HG03108 (cell line): ENCODE results near the gene KAT6B.
"Not testable (repeated sequence)": the region's sequence is repeated elsewhere in the genome, so short reads cannot be mapped to it uniquely, and the experiment has no call there.

Experiments used
- ATAC-seq: cut with Tn5 transposase; IDR thresholded peaks from one replicate; pipeline ENCODE4 v1.9.1; 2021; ENCODE audit warnings: moderate library complexity; ENCODE audit not compliant: unreplicated experiment

KAT6B gene

DNA sequence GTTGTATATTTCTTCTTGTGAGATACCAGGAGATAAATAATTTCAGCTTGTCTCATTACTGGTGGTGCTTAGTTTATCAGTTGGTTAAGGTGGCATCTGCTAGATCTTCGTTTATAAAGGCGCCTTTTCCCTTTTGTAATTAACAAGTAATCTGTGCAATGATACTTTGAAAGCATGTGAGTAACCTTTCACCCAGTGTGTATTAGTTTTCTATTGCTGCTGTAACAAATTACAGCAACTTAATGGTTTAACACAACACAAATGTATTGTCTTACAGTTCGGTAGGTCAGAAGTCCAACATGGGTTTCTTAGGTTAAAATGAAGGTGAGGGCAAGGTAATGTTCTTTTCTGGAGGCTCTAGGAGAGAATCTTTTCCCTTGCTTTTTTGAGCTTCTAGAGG is 30.5 kb downstream of the KAT6B start:
- ATAC-seq = no peak

DNA sequence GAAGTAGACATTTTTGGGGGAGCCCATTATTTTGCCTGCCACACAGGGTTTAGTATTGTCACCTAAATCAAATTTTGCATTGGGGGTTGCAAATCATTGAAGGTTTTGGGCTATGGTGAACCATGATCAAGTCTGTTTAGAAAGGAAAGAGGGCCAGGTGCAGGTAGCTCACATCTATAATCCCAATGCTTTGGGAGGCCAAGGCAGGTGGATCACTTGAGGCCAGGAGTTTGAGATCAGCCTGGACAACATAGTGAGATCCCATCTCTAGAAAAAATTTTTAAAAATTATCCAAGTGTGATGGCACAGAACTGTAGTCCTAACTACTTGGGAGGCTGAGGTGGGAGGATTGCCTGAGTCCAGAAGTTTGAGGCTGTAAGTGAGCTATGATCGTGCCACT is 31.2 kb downstream of the KAT6B start:
- no peak for ATAC-seq

DNA sequence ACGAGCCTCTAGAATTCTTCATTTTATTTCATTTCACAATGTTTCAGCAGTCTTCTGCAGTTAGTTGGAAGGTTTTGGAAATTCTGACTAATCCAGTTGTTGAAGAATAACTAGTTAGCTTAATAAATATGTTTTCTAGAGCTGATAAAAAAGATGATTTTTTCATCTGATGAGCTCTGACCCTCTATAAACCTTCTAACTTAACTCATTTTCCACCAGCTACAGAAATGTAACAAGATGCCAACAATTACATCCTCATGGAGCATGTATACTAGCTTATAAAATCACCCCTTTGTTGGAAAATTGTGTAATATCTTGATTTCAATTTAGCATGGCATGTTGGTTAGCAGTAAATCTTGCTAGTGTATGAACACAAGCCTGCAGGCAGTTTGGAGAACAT is 33.1 kb downstream of the KAT6B start:
- ATAC-seq = no peak

DNA sequence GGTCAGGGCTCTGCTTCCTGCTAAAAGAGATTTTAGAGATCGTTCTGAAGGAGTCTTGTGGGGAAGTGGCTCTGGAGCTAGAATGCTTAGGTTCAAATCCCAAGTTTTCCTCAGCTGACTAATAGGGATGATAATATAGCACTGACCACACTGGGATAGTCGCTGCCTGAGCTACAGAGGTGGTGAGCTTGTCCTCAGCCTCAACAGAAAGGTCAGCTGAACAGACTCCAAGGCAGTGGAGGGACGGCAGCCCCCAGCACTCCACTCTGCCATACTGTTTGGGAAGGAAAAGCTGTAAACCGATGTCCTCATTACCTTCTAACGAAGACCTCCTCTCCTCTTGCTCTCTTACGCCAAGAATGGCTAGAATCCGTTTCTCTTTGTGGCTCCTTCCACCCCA is 36.2 kb downstream of the KAT6B start:
- ATAC-seq = no peak

DNA sequence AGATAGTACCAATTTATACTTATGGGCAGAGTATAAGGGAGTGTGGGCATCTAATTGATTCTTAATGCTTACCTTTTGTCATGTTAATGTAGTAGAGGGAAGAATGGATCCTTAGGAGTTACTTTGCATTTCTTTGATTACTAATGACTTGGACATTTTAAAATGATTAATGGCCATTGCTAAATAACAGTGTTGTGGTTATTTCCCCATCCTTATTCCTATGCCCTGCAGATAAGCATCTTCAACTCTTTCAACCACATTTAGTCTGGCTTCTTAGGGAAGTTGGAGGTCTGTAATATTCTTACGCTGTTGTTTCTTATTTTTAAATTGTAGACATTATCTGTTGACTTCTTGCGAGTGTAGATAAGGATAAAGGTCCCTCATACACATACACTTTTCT is 37.2 kb downstream of the KAT6B start:
- ATAC-seq = no peak

DNA sequence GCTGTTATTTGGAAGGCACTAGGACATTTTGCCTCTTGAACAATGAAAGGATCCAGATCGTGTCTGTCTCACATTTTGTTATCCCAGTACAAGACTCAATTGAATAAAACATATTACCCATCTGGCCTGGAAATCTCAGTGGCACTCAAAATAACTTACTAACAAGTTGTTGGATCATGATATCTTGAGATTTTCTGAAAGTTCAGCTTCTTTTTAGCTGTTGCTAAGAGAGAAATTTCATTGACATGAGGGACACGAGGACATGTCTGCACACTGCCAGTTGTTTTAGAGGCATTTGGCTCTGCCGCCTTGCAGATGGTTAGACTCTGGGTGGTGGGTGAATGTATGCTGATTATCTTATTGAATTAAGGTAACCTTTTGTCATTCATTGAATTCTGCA is 41.0 kb downstream of the KAT6B start:
- no peak for ATAC-seq

DNA sequence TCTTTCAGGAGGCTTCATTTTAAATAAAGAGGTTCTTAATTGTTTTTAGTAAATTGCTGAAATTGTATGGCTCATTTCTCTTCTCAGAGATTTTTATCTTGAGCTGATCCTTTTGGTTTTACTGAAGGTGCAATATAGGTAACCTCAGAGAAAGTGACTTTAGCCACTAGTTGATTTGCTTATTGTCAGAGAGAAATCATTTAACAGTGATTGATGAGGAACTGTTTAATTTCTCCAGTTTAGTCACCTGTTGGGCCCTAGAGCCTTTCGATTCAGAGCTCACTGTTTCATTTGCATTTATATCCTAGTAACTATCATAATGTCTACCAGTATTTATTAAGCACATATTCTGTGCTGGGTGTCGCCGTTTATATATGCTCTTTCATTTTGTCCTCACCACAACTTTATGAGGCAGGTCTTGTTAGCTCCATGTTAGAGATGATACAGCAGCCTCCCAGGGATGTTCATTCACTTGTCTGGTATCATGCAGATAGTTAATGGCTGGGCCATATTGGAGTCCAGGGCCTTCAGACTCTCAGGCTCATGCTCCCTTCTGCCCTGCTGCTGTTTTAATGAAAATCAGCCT is 42.1 kb downstream of the KAT6B start:
- ATAC-seq = no peak

DNA sequence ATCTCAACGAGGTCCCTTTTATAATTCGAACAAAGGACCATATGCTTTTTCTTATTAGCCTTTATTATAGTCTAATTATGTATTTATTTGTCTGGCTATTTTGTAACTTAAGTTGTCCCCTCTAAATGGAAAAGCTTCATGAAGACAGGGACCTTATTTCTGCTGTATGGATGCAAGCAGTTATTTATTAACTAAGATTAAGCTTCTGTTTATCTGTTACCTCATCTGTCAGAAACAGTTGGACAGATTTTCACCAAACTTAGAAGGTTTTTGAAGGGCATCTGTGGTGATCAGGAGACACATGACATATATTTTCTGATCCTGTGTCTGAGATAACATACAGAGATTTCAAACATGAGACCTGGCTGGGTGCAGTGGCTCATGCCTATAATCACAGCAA is 43.2 kb downstream of the KAT6B start:
- ATAC-seq = no peak

DNA sequence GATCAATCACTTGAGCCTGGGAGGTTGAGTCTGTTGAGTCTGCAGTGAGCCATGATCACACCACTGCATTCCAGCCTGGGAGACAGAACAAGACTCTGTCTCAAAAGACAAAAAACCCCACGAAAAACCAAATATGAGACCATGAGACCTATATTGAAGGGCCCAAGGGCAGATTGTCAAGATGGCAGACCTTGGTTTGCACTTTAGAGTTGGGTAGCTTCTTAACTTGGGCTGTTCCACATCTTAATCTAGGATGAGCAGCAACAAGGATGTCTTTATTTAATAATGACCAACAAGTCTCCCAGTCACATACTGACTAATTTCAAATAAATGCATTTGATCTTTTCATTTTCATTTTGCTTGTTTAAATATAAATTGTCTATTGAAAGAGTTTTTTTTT is 43.8 kb downstream of the KAT6B start:
- ATAC-seq = no peak

DNA sequence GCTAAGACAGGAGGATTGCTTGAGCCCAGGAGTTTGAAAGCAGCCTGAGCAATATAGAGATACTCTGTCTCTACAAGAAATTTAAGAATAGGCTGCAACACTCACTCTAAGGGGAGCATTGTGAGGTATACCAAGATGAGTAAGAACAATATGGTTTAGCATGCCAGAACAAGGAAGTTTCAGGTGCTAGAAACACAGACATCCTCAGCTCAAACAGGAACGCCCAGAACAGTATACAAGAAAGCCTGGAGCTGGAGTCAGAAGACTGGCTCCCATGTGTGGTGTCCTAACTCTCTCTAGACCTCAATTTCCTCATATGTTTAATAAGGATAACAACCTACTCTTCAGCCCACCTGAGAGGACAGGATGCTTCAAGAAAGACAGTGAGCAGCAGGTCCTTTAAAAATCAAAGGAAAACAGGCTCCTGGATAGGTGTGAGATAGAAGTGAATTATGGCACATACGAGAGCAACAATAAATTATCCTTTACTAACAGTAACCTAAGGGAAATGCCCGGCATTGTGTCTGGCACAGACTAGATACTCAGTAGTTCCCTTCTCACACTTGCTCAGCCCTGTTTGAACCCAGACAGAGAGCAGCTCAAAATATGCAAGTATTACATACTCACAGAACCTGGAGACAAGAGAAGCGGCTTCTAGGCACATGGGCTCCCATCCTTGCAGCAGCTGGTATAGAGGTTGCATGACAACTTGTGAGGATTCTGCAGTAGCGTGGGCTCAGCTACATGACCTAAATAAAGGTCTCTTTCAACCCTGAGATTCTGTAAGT is 45.4 kb downstream of the KAT6B start:
- peak; percentile 80 for ATAC-seq

DNA sequence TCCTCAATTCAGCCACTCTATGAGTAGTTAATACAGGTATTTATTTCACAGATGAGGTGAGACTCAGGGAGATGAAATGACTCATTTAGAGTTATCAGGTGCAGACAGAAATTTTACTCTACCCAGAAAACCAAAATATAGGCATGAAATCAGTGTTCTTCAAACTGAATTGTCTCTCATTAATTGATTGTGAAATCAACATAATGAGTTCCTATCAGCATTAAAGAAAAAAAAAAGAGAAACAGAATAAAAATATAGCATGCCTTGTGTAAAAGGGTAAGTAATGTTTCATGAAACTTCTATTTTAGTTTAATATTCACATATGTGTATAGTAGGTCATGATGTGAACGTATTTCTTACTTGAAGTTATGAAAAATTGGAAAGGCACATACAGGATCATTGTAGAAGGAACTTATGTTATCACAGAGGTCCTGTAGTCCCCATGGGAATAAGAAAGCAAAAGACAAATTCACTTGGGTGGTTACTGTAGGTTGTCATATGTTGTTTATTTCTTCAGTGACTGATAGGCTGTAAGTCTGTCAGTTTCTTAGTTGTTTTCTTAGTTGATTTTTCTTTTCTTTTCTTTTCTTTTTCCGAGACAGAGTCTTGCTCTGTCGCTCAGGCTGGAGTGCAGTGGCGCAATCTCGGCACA is 47.5 kb downstream of the KAT6B start:
- no peak for ATAC-seq

DNA sequence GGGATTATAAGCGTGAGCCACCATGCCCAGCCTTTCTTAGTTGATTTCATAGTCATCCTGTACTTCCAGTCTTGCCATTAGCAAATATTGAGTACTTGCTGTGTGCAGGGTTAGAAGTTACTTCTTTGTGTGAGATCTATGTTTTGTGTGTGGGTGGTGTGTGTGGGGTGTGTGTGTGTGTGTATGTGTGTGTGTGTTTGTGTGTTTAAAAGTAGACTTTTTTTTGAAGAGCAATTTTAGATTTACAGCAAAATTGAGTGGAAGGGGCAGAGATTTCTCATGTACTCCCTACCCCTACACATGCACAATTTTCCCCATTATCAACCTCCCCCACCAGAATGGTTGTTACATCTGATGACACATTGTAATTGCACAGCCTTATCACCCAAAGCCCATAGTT is 48.2 kb downstream of the KAT6B start:
- no peak for ATAC-seq

DNA sequence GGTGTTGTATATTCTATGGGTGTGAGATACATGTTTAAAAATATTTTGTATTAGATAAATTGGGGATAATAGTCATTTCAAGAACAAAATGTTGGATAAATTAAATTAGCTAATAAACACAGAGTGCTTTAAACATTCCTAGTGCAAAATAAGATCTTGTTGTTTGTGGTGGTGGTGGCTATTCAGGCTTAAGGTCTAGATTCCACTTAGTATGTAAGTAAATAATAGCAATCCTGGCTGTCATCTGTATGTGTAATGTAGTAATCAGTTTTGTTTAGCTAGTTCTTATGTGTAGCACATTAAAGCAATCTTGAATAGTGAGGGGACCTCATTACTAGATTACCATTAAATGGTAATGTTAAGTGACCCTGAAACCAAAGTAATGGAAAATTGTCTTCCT is 48.7 kb downstream of the KAT6B start:
- no peak for ATAC-seq

DNA sequence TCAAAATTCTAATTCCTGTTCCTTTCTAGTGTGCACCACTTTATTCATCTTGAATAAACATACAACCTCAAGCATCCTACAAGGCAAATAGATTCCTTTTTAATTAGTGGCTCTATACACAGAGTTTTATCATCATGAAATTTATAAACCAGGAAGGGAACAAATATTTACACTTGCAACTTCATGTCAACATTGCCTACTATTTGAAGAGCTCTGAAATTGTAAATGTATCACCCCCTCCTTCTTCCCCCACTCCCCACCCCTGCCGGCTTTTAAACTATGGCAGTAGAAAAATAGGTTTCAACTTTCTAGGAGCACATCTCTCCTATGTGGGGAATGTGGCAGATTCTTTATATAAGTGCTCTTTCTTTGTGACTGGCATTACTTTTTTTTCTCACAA is 49.6 kb downstream of the KAT6B start:
- ATAC-seq = no peak

DNA sequence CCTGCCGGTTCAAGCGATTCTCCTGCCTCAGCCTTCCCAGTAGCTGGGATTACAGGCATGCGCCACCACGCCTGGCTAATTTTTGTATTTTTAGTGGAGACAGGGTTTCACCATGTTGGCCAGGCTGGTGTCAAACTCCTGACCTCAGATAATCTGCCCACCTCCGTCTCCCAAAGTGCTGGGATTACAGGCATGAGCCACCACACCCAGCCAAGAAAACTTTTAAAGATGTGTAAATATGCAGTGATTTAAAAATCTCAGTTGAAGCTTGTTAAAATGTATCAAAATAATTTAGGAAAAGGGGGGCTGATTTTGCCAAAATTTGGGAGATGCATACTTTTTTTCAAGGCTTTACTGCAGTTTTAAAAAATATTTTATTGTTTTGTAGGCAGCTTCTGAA is 50.7 kb downstream of the KAT6B start:
- not testable (repeated sequence) for ATAC-seq

DNA sequence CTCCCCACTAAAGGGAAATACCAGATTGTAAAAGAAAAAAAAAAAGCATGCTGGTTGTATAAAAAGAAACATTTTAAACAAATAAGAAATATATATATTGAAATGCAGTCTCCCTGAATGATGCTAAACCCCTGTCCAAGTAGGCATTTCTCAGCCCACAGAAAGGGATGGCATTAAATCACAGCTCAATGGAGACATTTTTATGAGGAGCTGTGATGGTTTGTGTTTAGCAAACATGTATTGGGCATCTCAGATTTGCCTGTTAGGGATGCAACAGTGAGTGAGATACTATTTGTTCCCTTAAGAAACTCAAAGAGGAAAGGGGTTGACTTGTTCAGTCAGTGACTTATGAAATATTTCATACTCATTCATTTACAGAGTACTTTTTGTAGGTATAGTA is 51.5 kb downstream of the KAT6B start:
- no peak for ATAC-seq

DNA sequence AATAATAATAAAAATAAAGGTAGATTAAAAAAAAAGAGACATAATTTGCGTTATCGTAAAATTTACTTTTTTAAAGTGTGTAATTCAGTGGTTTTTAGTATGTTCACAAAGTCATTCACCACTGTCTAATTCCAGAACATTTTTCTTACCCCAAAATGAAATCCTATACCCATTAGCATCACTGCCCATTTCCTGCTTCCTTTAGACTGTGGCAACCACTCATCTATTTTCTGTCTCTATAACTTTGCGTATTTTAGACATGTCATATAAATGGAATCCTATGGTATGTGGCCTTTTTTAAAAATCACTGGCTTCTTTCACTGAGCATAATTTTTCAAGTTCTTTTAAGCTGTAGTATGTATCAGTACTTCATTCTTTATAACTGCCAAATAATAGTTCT is 53.6 kb downstream of the KAT6B start:
- no peak for ATAC-seq

DNA sequence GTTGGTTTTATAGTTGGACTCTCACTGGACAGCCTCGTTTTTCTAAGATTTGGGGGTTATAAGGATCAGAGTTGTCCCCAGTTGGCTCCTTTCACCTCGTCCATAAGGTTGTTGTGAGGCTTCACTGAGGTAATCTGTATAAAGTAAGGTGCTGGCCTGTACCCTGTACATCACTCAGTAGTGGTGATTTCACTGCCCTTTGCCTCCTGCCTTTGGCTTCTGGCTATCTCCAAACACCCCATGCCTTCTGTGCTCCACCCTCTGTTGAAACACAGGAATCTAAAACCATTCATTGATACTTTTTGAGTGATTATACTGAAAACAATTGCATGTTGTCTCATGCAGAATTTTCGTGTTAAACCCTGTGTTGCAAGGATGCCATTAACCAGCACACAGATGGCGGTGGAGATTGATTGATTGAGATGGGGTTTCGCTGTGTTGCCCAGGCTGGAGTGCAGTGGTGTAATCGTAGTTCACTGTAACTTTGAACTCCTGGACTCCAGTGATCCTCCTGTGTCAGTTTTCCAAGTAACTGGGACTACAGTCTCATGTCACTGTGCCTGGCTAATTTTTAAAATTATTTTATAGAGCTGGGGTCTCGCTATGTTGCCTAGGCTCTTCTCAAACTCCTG is 55.0 kb downstream of the KAT6B start:
- no peak for ATAC-seq

DNA sequence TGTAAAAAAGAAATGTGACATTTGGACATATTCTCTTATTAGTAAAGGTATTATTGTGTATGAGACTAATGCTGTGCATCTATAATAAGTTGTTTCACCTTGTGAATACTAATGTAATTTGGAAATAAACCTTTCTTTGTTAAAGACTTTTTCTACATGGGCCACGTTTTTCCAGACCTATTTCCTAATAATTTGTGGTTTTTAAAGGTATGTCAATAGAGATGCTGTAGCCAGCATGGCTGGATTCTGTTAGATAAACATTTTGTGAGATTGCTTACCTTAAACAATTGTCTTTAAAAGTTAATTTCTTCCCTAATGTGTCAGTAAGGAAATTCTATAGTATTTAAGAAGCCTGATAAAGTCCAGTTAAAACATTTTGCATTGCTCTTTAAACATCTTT is 56.0 kb downstream of the KAT6B start:
- no peak for ATAC-seq

DNA sequence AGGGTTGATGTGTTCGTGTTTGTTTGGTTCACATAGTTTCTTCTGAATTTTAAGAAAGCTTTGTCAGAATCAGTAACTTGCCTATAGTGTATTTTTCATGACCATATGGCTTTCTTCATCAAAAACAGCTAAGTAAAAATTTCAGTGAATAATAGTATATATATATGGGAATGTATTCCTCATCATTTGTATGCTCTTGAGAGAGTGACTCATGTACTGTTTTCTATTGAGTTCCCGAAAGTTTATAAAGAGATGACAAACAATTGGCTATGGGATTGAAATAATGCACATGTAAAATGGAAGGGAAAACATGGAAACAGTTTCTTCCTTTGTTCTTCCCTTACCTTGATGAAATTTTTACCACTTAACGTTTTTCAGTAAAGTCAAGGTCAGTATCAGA is 56.4 kb downstream of the KAT6B start:
- ATAC-seq = no peak

DNA sequence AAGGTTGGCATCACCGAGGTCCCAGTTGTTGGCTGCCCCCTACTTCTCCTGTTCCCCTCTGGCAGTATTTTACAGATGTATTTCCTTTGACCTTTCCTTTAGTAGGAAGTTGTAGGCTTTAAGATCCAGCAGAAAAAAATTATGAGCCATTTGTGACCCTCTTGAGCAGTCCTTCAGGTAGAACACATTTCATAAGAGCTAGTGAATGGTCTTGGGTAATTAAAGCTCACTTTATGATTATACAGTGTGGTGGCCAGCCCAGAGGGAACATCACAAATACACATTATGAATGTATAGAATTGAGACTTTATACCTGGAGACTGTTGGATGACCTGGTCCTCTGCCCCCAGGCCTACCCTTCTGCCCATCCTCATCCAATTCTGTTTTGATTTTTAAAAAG is 57.0 kb downstream of the KAT6B start:
- no peak for ATAC-seq
